Endothelial cell (in vitro differentiated cells): ENCODE results near the gene KRT15. TPM values are rescaled to one million over a fixed set of nuclear protein-coding genes. Genes with fewer than 3 reads are reported as not detected.

Experiments
- DNase-seq: peaks from one replicate; pipeline ENCODE4 v3.0.0; 2021; ENCODE audit warnings: low spot score
- H3K27ac Mint-ChIP-seq: one replicate; pipeline ENCODE4 v1.8.0; 2021; ENCODE audit warnings: mixed read lengths, inconsistent platforms; ENCODE audit not compliant: unreplicated experiment
- H3K27me3 Mint-ChIP-seq: one replicate; pipeline ENCODE4 v1.8.0; 2021; ENCODE audit warnings: mild to moderate bottlenecking, moderate library complexity, mixed read lengths, inconsistent platforms; ENCODE audit not compliant: unreplicated experiment
- H3K36me3 Mint-ChIP-seq: one replicate; pipeline ENCODE4 v1.8.0; 2021; ENCODE audit warnings: mild to moderate bottlenecking, low read depth, mixed read lengths, inconsistent platforms; ENCODE audit not compliant: unreplicated experiment
- H3K4me1 Mint-ChIP-seq: one replicate; pipeline ENCODE4 v1.8.0; 2021; ENCODE audit warnings: mild to moderate bottlenecking, mixed read lengths, inconsistent platforms; ENCODE audit not compliant: unreplicated experiment
- H3K4me3 Mint-ChIP-seq: one replicate; pipeline ENCODE4 v1.8.0; 2021; ENCODE audit warnings: mild to moderate bottlenecking, mixed read lengths, inconsistent platforms; ENCODE audit not compliant: unreplicated experiment
- H3K9me3 Mint-ChIP-seq: one replicate; pipeline ENCODE4 v1.8.0; 2021; ENCODE audit warnings: mixed read lengths, inconsistent platforms; ENCODE audit not compliant: unreplicated experiment
- CTCF ChIP-seq: fragments of 200-600 bp; sonication (generic); IDR thresholded peaks from one replicate; pipeline ENCODE4 v1.5.0; 2021; ENCODE audit warnings: antibody characterized with exemption; ENCODE audit not compliant: unreplicated experiment
- total RNA-seq: library from RNA; stranded (reverse); fragmentation: NEBNext Ultra II Directional; extraction: Animal tissue kit (Norgen Biotek cat#: 25700); gene quantifications from one replicate; pipeline ENCODE4 v1.2.1, GENCODE V29; 2021; ENCODE audit not compliant: unreplicated experiment

Gene KRT15
- total RNA-seq, 1 donor from 2014 or later: not detected

GRCh38 chr17:41524261-41524660 is 5.6 kb upstream of the KRT15 start:
- Mint-ChIP-seq H3K4me1 (no peaks in the 10 kb centered on the region), H3K9me3 (no peaks in the 10 kb centered on the region), H3K36me3 (no peaks in the 10 kb centered on the region), H3K27ac (no peak overlapping the region), H3K27me3 (peaks cover 11% of the 10 kb centered on the region), H3K4me3 (no peak overlapping the region)
- TF ChIP-seq CTCF: no peak
- DNase-seq: no peak

- DNase-seq: no peak
- no peaks in the 10 kb centered on the region for H3K36me3 Mint-ChIP-seq
- H3K9me3 Mint-ChIP-seq: no peaks in the 10 kb centered on the region
- H3K4me3 Mint-ChIP-seq: no peak overlapping the region
- no peaks in the 10 kb centered on the region for H3K4me1 Mint-ChIP-seq
- no peak for TF ChIP-seq CTCF
- H3K27me3 Mint-ChIP-seq: peaks cover 8% of the 10 kb centered on the region
- H3K27ac Mint-ChIP-seq: no peak overlapping the region
These were observed 5.1 kb upstream of the KRT15 start for GRCh38 chr17:41523787-41524186.

DNA sequence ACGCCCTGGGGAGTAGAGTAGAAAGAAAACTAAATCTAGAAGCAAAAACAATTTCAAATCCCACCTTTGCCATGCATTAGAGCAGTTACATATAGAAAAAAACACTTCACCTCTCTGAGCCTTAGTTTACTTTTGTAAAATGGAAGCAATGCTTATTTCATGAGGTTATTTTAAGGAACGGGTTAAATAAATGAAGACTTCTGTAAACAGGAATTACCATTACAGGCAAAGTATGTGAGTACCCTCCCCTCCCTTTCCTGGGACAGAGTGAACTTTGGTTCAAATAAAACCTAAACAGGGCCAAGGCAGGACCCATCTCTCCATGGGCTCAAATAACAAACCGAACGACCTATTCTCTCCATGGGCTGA is 4.5 kb upstream of the KRT15 start:
- no peaks in the 10 kb centered on the region for H3K36me3 Mint-ChIP-seq
- DNase-seq: no peak
- H3K4me1 Mint-ChIP-seq: no peaks in the 10 kb centered on the region
- no peak for TF ChIP-seq CTCF
- peak overlapping the region; percentile 9 for H3K27ac Mint-ChIP-seq
- peaks cover 3% of the 10 kb centered on the region for H3K27me3 Mint-ChIP-seq
- no peaks in the 10 kb centered on the region for H3K9me3 Mint-ChIP-seq
- H3K4me3 Mint-ChIP-seq: no peak overlapping the region

DNA sequence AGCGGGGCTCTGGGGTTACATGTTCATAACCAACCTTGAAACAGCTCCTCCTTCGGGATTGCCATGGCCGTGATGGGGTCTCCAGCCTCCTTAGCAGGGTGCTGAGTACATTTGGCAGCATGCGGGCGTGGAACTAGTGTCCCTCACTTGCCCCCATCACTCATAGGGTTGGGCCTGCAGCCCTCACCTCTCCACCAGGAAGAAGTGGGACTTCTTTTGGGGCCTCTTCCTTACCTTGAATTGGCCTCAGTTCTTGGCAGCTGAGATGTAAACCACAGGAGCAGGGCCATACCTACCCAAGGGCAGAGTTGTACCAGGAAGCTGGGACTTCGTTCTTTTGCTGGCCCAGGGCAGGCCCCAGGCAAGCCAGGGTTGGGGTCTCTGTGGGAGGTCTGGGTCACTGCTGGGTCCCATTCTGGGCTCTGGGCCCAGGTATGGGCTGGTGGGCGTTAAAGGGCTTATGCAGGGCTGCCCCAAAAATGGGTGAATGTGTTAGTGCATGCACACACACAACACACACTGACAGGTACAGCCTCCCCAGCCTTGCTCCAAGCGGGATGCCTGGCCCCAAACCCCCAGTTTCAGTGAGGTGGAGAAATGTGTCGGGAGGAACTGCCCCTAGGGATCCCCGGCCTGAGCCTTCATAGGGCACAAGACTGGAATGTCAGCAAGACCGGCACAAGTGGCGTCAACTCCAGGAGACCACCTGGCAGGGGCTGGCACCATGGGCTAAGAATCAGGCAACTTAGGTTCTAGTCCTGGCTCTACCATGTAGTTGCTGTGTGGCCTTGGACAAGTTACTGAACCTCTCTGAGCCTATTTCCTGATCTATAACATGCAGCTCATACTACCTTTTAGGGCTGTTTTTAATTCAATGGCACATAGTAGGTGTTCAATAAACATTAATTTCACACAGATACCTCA is 3.9 kb upstream of the KRT15 start:
- H3K27me3 Mint-ChIP-seq: peaks cover 3% of the 10 kb centered on the region
- no peaks in the 10 kb centered on the region for H3K9me3 Mint-ChIP-seq
- no peak overlapping the region for H3K27ac Mint-ChIP-seq

More for the DNA sequence above, 3.9 kb upstream of the KRT15 start:
- no peak for DNase-seq
- no peaks in the 10 kb centered on the region for H3K36me3 Mint-ChIP-seq
- no peak for TF ChIP-seq CTCF
- no peaks in the 10 kb centered on the region for H3K4me1 Mint-ChIP-seq
- no peak overlapping the region for H3K4me3 Mint-ChIP-seq
